Esophagus squamous epithelium (tissue), 5 donors: ENCODE results near the gene ADCY5. TPM values are rescaled to one million over a fixed set of nuclear protein-coding genes. Genes with fewer than 3 reads are reported as not detected.

Source experiments
- DNase-seq: peaks from one replicate; lab custom pipeline; 2025; lab: John Stamatoyannopoulos, UW
- H3K27ac ChIP-seq, 4 donors: fragments of 200-600 bp; sonication (generic); one replicate each; pipeline ENCODE4 v1.5.1; 2016 to 2019; ENCODE audit warnings: mild to moderate bottlenecking in 1 of 4
- H3K27me3 ChIP-seq, 4 donors: fragments of 200-600 bp; sonication (generic); 1 replicate in 3 of 4; 2 replicates in 1 of 4; pipeline versions ENCODE4 v1.5.1 to v1.6.0; 2017 to 2021; ENCODE audit warnings: antibody characterized with exemption in 1 of 4
- H3K36me3 ChIP-seq, 3 donors: fragments of 200-600 bp; sonication (generic); one replicate each; pipeline ENCODE4 v1.5.1; 2016 to 2019
- H3K4me1 ChIP-seq, 3 donors: fragments of 200-600 bp; sonication (generic); one replicate each; pipeline ENCODE4 v1.5.1; 2017 to 2019
- H3K4me3 ChIP-seq, 4 donors: fragments of 200-600 bp; sonication (generic); 1 replicate in 3 of 4; 2 replicates in 1 of 4; pipeline ENCODE4 v1.5.1; 2016 to 2019; ENCODE audit warnings: mild to moderate bottlenecking in 2 of 4, moderate library complexity in 1 of 4
- H3K9me3 ChIP-seq, 3 donors: fragments of 200-600 bp; sonication (generic); one replicate each; pipeline ENCODE4 v1.5.1; 2016 to 2019
- POLR2A ChIP-seq, 4 donors: fragments of 450-650 bp; IDR thresholded peaks; one replicate each; pipeline ENCODE4 v1.6.1; 2017; ENCODE audit warnings: antibody characterized with exemption in 4 of 4, mild to moderate bottlenecking in 4 of 4, moderate library complexity in 3 of 4
- WGBS, 2 donors: methylation state at CpG; one replicate each; pipeline ENCODE4 v1.1.5; 2018; 5-methylcytosine and 5-hydroxymethylcytosine counted together
- intact Hi-C: fragments of 100-400 bp; cut with DNase I; formaldehyde crosslinking; loops from one replicate; pipeline ENCODE4 v1.15.0; 2022
- total RNA-seq, 4 donors: library from RNA; depleted of rRNA; stranded (reverse); fragments of >200 nt; gene quantifications; one replicate each; pipeline ENCODE4 v1.1.0, GENCODE V29; 2016
- TF ChIP-seq, protein P1 (sequence below), 6 experiments: fragments of 450-650 bp in 4 of 6; fragments of 200-600 bp in 2 of 6; sonication (generic) in 2 of 6; IDR thresholded peaks; one replicate each; pipeline ENCODE4 v1.5.1; 2016 to 2019; ENCODE audit warnings: antibody characterized with exemption in 6 of 6, mild to moderate bottlenecking in 4 of 6, moderate library complexity in 4 of 6
- donor health status: DM: yes; HTN: yes; CAD: no.

The ADCY5 gene
- total RNA-seq, 4 donors from 2014 or later: 0.72 to 17.4 (median 5.3) TPM

DNA sequence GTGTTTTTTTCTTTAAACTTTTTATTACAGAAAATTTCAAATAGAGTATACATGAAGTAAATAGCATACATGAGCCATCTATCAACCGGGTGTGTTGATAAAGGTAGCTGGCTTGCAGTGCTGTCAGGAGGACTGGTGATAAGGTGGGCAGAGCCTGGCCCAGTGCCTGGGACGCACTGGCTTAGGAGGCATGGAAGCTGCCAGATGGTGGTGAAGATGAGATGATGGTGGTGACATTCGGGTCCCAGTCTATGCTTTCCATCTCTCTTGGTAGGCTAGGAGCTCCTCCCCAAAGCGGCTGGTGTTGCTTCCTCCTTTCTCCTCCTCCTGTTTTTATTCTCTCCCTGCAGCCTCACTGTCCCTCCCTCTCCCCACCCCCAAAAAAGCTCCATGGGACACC, 101.7 kb downstream of the ADCY5 start:
- no peaks in the 10 kb centered on the region for H3K9me3 ChIP-seq
- intact Hi-C loops: no loop called here
- peaks cover 0 to 33% (median 0%) of the 10 kb centered on the region in 4 donors for H3K27me3 ChIP-seq
- no peak overlapping the region for H3K4me3 ChIP-seq
- H3K27ac ChIP-seq: peak overlapping the region in 3 of 4 donors; percentile 49 to 72 (median 70)
- WGBS, 2 donors: 73 to 79% methylated on average over 2 to 4 of the region's 4 CpGs
- peaks cover 0 to 51% (median 0%) of the 10 kb centered on the region in 3 donors for H3K4me1 ChIP-seq
- TF ChIP-seq, protein P1, sequence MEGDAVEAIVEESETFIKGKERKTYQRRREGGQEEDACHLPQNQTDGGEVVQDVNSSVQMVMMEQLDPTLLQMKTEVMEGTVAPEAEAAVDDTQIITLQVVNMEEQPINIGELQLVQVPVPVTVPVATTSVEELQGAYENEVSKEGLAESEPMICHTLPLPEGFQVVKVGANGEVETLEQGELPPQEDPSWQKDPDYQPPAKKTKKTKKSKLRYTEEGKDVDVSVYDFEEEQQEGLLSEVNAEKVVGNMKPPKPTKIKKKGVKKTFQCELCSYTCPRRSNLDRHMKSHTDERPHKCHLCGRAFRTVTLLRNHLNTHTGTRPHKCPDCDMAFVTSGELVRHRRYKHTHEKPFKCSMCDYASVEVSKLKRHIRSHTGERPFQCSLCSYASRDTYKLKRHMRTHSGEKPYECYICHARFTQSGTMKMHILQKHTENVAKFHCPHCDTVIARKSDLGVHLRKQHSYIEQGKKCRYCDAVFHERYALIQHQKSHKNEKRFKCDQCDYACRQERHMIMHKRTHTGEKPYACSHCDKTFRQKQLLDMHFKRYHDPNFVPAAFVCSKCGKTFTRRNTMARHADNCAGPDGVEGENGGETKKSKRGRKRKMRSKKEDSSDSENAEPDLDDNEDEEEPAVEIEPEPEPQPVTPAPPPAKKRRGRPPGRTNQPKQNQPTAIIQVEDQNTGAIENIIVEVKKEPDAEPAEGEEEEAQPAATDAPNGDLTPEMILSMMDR (IDR thresholded peaks at IDR 0.05): no peak
- no peak for TF ChIP-seq POLR2A (IDR thresholded peaks at IDR 0.05)
- H3K36me3 ChIP-seq: no peaks in the 10 kb centered on the region
- no peak for DNase-seq

DNA sequence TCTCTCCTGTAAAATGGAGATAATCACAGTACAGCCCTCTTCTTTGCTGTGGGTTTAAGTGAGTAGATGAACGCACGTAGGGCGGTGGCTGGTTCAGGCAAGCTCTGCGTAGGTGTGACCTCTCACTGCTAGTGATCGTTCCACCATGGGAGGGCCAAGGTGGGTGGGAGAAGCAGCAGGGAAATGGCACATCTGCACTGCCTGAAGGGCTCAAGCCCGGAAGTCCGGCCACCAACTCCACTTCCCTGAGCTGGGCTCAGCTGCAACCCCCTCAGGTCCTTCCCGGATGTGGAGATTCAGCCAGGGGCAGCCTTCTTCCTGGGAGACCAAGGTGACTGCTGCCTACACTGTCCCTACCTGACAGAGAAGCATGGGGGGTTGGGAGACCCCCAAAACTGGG, 102.9 kb downstream of the ADCY5 start:
- no peaks in the 10 kb centered on the region for H3K9me3 ChIP-seq
- peak overlapping the region in 3 of 4 donors; percentile 69 to 81 (median 72) for H3K27ac ChIP-seq
- intact Hi-C loops: no loop called here
- peaks cover 0 to 27% (median 0%) of the 10 kb centered on the region in 4 donors for H3K27me3 ChIP-seq
- peaks cover 0 to 39% (median 0%) of the 10 kb centered on the region in 3 donors for H3K4me1 ChIP-seq
- no peak overlapping the region for H3K4me3 ChIP-seq
- DNase-seq: no peak
- TF ChIP-seq POLR2A (IDR thresholded peaks at IDR 0.05): no peak
- TF ChIP-seq, protein P1 (IDR thresholded peaks at IDR 0.05): no peak
- no peaks in the 10 kb centered on the region for H3K36me3 ChIP-seq
- 86% methylated on average over 6 to 7 of the region's 8 CpGs for WGBS, 2 donors

DNA sequence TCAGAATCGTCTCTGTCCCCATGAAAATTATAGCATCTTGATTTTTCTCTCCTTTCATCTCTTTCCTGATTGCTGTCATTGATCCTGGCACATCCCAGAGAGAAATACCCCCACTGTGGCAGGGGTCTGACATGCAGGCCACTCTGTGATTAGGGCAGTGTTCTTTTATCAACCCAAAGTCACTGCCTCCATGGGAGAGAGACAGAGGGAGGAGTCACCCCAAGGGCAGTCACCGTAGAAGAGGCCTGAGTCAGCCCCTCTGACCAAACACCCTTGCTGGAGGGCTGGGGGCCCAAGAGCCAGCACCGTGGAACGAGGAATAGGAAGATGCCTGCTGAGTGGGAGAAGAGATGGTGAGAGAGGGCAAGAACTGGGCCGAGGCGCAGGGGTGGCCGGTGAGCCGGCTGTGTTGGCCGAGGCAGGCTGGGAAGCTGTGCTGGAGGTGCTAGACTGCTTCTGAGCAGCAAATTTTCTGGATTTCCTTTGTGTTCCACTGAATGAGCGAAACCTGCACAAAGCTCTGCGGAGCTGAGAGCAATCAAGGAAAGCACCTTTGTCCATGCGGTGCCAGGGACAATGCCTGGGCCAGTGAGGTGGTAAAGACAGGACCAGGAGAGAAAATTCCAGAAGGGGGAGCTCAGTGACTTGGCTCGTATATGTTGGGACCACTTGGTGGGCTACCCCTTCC, 103.8 kb downstream of the ADCY5 start:
- Histone ChIP-seq H3K27ac (peak overlapping the region in 3 of 4 donors; percentile 69 to 81 (median 76)), H3K4me1 (peaks cover 0 to 33% (median 0%) of the 10 kb centered on the region in 3 donors), H3K4me3 (no peak overlapping the region), H3K9me3 (no peaks in the 10 kb centered on the region), H3K27me3 (peaks cover 0 to 19% (median 0%) of the 10 kb centered on the region in 4 donors), H3K36me3 (no peaks in the 10 kb centered on the region)
- DNase-seq: no peak
- TF ChIP-seq, protein P1 (IDR thresholded peaks at IDR 0.05): no peak
- TF ChIP-seq POLR2A (IDR thresholded peaks at IDR 0.05): no peak
- 78 to 80% methylated on average over 9 to 11 of the region's 13 CpGs for WGBS, 2 donors
- intact Hi-C loops: no loop called here

DNA sequence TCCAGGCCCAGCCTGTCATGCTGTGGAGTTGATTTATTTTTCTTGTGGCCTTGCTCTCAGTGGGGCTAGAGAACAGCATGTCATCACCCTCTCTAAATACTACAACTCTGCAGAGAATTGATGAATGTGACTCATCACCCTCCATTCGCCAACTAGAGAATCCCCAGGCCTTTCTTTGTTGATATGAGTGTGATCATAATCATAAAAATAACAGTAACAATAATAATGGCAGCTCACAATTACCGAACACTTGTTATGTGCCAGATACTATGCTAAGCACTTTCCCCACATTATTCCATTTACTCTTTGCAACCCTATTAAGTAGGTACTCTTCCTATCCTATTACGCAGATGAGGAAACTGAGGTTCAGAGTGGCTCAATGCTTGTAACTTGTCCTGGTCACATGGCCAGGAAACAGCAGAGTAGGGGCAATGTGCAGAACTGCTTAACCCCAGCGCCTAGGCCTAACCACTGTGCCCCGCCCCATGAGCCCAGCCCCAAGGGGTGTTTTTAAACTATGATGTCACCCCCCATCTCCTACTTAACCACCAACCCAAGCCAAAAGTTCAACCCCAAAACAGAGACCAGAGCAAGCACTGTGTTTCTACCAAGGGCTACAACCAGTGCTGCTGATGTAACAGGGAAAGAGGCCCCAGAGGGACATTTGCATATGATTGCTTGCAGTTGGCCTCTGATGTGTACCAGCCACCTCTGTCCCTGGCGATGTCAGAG, 104.5 kb downstream of the ADCY5 start:
- peaks cover 0 to 33% (median 0%) of the 10 kb centered on the region in 3 donors for H3K4me1 ChIP-seq
- H3K4me3 ChIP-seq: no peak overlapping the region
- TF ChIP-seq POLR2A (IDR thresholded peaks at IDR 0.05): no peak
- TF ChIP-seq, protein P1 (IDR thresholded peaks at IDR 0.05): no peak
- no peak for DNase-seq
- peak overlapping the region in 3 of 4 donors; percentile 69 to 81 (median 76) for H3K27ac ChIP-seq
- no peaks in the 10 kb centered on the region for H3K9me3 ChIP-seq
- H3K27me3 ChIP-seq: peaks cover 0 to 12% (median 0%) of the 10 kb centered on the region in 4 donors
- no peaks in the 10 kb centered on the region for H3K36me3 ChIP-seq
- intact Hi-C loops: no loop called here
- 63 to 72% methylated on average over 3 to 6 of the region's 6 CpGs for WGBS, 2 donors
